Left lung (tissue), 10 donors: ENCODE measurements around the gene DNM1. TPM values are rescaled to one million over a fixed set of nuclear protein-coding genes. Genes with fewer than 3 reads are reported as not detected.

Experiments used
- ATAC-seq: fragments of 200-7000 bp; cut with Tn5 transposase; one replicate; pipeline ENCODE4 v1.9.1; 2020; ENCODE audit warnings: moderate library complexity
- DNase-seq, 4 donors: peaks; one replicate each; pipeline ENCODE4 v3.0.0-alpha.2; 2013 to 2020
- H3K27ac ChIP-seq, 2 donors: fragments of 200-600 bp; sonication (generic) in 1 of 2; one replicate each; pipeline versions ENCODE4 v1.5.0 to v1.8.0; 2020 to 2021
- H3K27me3 ChIP-seq, 2 donors: fragments of 200-600 bp; sonication (generic) in 1 of 2; one replicate each; pipeline versions ENCODE4 v1.5.0 to v1.8.0; 2020 to 2021
- H3K36me3 ChIP-seq, 2 donors: fragments of 200-600 bp; sonication (generic) in 1 of 2; one replicate each; pipeline versions ENCODE4 v1.5.0 to v1.8.0; 2020 to 2021
- H3K4me1 ChIP-seq, 2 donors: fragments of 200-600 bp; one replicate each; pipeline ENCODE4 v1.8.0; 2021
- H3K4me3 ChIP-seq, 2 donors: fragments of 200-600 bp; sonication (generic) in 1 of 2; one replicate each; pipeline versions ENCODE4 v1.5.0 to v1.8.0; 2020 to 2021; ENCODE audit warnings: mild to moderate bottlenecking in 1 of 2
- H3K9me3 ChIP-seq, 2 donors: fragments of 200-600 bp; sonication (generic) in 1 of 2; one replicate each; pipeline versions ENCODE4 v1.5.0 to v1.8.0; 2020 to 2021
- intact Hi-C, 2 donors: fragments of 100-400 bp; cut with DNase I; formaldehyde crosslinking; loops; one replicate each; pipeline versions ENCODE4 v1.11.2 to v1.14.2; 2022
- polyA plus RNA-seq, 6 donors: library from polyadenylated mRNA; unstranded; fragments of 120-200 nt; gene quantifications; one replicate each; pipeline ENCODE4 v1.2.1, GENCODE V29; 2013; ENCODE audit not compliant: insufficient read length in 6 of 6
- total RNA-seq, 2 donors: library from RNA; stranded (reverse); fragmentation: NEBNext Ultra II Directional; extraction: Animal tissue kit (Norgen Biotek cat#: 25700); gene quantifications; one replicate each; pipeline ENCODE4 v1.2.1, GENCODE V29; 2021
- TF ChIP-seq, protein P1 (sequence below), 2 donors: fragments of 200-600 bp; sonication (generic) in 1 of 2; IDR thresholded peaks; one replicate each; pipeline versions ENCODE4 v1.5.0 to v1.8.0; 2021; ENCODE audit warnings: antibody characterized with exemption in 2 of 2
- donor health status: DM: no; HTN: yes; CAD: no.
- donor health status: DM: no; HTN: no; CAD: no.

DNM1 gene
- total and polyA plus RNA-seq, 8 donors: 9.0 to 90.0 (median 62.2) TPM

DNA sequence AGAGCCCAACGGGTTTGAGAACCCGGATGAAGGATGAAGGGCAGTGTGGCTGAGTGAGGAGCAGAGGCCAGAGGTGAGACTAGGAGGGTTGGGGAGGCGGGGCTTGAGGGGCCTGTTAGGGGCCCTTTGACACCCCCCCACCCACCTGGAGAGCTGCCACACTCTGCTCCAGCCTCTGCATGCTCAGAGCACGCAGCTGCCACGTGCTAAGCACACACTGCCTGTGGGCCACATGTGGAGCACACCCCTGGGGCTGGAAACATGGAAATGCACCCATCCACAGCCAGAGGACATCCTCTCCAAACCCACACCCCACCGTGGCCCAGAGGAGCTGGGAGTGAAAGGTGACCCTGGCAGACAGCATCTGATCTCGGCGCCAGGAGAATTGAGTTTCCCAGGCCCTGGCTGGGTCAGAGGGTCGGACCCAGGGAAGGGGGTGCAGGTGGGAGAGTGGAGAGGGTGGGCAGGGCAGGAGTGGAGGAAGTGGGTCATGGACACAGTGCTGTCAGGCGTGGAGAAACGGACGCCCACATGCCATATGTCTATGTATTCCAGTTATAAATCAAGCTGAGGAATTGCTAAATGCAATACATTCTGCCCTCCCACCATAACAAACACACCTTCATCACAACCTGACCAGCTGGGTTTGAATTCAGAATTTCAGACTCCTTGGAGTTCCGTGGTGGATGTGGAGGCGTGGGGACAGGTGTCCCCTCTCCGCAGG lies 5.9 kb downstream of the DNM1 start:
- intact Hi-C loops: no loop called here
- H3K4me3 ChIP-seq: no peak overlapping the region

DNA sequence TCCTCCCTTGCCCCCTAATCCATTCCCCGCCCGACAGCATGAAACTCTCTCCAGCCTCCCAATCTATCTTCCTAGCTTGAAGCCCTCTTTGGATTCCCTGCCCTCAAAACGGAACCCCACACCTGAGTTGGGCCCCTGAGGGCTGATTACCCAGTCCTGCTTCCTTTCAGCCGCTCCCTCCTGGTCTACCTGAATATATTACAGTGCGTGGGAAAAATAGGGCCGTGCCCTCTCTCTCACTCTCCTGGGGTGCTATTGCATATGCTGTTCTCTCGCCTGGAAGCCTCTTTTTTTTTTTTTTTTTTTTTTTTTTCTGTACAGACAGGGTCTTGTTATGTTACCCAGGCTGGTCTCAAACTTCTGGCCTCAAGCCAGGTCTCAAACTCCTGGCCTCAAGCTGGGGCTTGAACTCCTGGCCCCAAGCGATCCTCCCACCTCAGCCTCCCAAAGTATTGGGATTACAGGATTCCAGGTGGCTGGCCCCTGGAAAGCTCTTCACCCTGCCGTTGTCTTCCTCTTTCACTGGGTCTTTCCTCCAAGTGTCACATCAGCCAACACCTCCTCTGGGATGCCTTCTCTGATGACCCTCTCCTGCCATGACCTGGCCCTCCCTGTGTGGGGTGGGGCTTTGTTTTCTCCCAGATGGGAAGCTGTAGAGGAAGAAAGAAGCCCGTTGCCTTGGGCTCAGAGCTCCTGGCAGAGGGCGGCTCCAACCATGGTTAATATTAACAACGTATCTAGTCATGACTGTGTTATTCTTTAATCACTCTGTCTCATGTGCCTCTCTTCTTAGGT lies 8.2 kb downstream of the DNM1 start:
- H3K4me1 ChIP-seq: peaks cover 0 to 4% of the 10 kb centered on the region in 2 donors
- H3K27me3 ChIP-seq: peaks cover 0 to 34% of the 10 kb centered on the region in 2 donors
- DNase-seq: no peak
- intact Hi-C loops: no loop called here
- no peaks in the 10 kb centered on the region for H3K9me3 ChIP-seq
- TF ChIP-seq, protein P1, sequence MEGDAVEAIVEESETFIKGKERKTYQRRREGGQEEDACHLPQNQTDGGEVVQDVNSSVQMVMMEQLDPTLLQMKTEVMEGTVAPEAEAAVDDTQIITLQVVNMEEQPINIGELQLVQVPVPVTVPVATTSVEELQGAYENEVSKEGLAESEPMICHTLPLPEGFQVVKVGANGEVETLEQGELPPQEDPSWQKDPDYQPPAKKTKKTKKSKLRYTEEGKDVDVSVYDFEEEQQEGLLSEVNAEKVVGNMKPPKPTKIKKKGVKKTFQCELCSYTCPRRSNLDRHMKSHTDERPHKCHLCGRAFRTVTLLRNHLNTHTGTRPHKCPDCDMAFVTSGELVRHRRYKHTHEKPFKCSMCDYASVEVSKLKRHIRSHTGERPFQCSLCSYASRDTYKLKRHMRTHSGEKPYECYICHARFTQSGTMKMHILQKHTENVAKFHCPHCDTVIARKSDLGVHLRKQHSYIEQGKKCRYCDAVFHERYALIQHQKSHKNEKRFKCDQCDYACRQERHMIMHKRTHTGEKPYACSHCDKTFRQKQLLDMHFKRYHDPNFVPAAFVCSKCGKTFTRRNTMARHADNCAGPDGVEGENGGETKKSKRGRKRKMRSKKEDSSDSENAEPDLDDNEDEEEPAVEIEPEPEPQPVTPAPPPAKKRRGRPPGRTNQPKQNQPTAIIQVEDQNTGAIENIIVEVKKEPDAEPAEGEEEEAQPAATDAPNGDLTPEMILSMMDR (IDR thresholded peaks at IDR 0.05): no peak
- H3K4me3 ChIP-seq: no peak overlapping the region
- ATAC-seq: no peak
- H3K27ac ChIP-seq: no peak overlapping the region
- no peaks in the 10 kb centered on the region for H3K36me3 ChIP-seq

More for the DNA sequence above, 5.9 kb downstream of the DNM1 start:
- TF ChIP-seq, protein P1 (IDR thresholded peaks at IDR 0.05): no peak
- Histone ChIP-seq H3K36me3 (no peaks in the 10 kb centered on the region), H3K27ac (no peak overlapping the region), H3K9me3 (no peaks in the 10 kb centered on the region), H3K4me1 (peaks cover 0 to 6% of the 10 kb centered on the region in 2 donors), H3K27me3 (peaks cover 4 to 57% of the 10 kb centered on the region in 2 donors)
- no peak for ATAC-seq
- DNase-seq: no peak

DNA sequence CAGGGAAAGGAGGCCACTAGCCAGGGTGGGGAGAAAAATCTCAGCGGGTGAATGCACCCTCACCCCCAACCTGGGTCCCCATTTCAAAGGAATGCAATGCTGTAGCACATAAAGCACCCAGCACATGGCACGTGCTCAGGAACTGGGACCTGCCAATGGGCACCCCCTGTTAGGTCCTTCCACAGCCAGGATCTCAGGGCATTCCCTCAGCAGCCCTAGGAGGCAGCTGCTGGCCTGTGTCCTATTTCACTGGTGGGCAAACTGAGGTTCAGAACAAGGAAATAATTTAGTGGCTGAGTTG lies 8.8 kb downstream of the DNM1 start:
- Histone ChIP-seq H3K27ac (no peak overlapping the region), H3K4me3 (no peak overlapping the region), H3K4me1 (peaks cover 0 to 6% of the 10 kb centered on the region in 2 donors), H3K9me3 (no peaks in the 10 kb centered on the region), H3K36me3 (no peaks in the 10 kb centered on the region), H3K27me3 (peaks cover 0 to 32% of the 10 kb centered on the region in 2 donors)
- DNase-seq: no peak
- ATAC-seq: no peak
- intact Hi-C loops: no loop called here
- TF ChIP-seq, protein P1 (IDR thresholded peaks at IDR 0.05): no peak

DNA sequence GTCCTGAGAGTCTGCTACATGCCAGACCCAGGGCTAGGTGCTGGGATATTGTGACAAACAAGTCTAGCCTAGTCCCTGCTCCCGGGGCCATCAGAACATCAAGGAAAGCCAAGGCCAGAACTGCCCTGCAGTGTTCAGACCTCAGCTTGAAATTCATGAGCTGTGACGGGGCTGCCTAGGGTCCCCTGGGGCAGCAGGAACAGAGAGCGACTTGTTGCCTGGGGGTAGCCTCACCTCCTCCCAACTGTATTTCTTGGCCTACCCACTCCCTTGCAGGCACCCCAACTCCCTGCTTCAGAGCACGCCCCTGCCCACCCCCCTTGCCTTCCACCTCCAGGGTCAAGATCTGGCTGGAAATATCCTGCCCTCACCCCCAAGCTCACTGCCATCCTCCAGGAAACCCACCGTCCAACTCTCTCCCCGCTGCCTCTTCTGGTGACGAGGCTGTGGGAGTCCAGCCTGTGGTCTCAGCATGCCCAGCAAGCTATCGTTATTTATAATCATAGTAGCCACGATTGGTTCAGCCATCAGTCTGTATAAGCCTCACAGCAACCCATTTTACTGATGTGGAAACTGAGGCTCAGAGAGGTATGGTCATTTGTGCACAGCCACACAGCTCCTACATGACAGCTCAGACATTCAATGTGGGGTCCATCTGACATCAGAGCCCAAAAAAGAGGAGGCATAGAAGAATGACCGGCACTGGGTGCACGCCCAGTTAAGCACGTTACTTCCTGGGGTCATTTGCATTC lies 10.7 kb downstream of the DNM1 start:
- TF ChIP-seq, protein P1 (IDR thresholded peaks at IDR 0.05): no peak
- Histone ChIP-seq H3K9me3 (no peaks in the 10 kb centered on the region), H3K4me1 (peaks cover 6 to 15% of the 10 kb centered on the region in 2 donors), H3K36me3 (no peaks in the 10 kb centered on the region), H3K27ac (no peak overlapping the region), H3K4me3 (no peak overlapping the region), H3K27me3 (peaks cover 0 to 15% of the 10 kb centered on the region in 2 donors)
- ATAC-seq (no peak), DNase-seq (no peak)
- intact Hi-C loops: no loop called here
